Activated gamma-delta T cell (primary cell): Measurements from ENCODE around the gene PRICKLE1.

Experiments
- DNase-seq: peaks from one replicate; lab custom pipeline; 2025; lab: John Stamatoyannopoulos, UW
- total RNA-seq, 2 donors: gene quantifications; one replicate each; lab custom pipeline; 2026; lab: John Stamatoyannopoulos, UW

Gene PRICKLE1
- total RNA-seq: 0.20 to 0.31 reads per million in 2 donors

- no peak for DNase-seq
These were observed at the start of gene PRICKLE1 for GRCh38 chr12:42589465-42590329. PRICKLE1 (minus strand) TSS chr12:42589746; CDS start chr12:42472516, 117,230 bp downstream.

GRCh38 chr12:42638697-42639096, 49.2 kb upstream of the PRICKLE1 start:
- DNase-seq: no peak

- no peak for DNase-seq
These were observed 48.5 kb upstream of the PRICKLE1 start for GRCh38 chr12:42638011-42638410.

- no peak for DNase-seq
These were observed 47.4 kb upstream of the PRICKLE1 start for GRCh38 chr12:42636993-42637392.

GRCh38 chr12:42633594-42633993, 44.0 kb upstream of the PRICKLE1 start:
- DNase-seq: no peak

- DNase-seq: no peak
These were observed 42.0 kb upstream of the PRICKLE1 start for GRCh38 chr12:42631513-42631912.

GRCh38 chr12:42630314-42630713, 40.8 kb upstream of the PRICKLE1 start:
- DNase-seq: no peak

GRCh38 chr12:42627151-42627550, 37.6 kb upstream of the PRICKLE1 start:
- DNase-seq: no peak

GRCh38 chr12:42625611-42626010, 36.1 kb upstream of the PRICKLE1 start:
- no peak for DNase-seq

- no peak for DNase-seq
These were observed 28.1 kb upstream of the PRICKLE1 start for GRCh38 chr12:42617622-42618021.

GRCh38 chr12:42615006-42615405, 25.5 kb upstream of the PRICKLE1 start:
- DNase-seq: no peak

- no peak for DNase-seq
These were observed 22.7 kb upstream of the PRICKLE1 start for GRCh38 chr12:42612231-42612613.

GRCh38 chr12:42611571-42612230, 22.2 kb upstream of the PRICKLE1 start:
- no peak for DNase-seq

GRCh38 chr12:42609605-42610004, 20.1 kb upstream of the PRICKLE1 start:
- no peak for DNase-seq

- DNase-seq: no peak
These were observed 18.8 kb upstream of the PRICKLE1 start for GRCh38 chr12:42608196-42608825.

GRCh38 chr12:42607584-42608058, 18.1 kb upstream of the PRICKLE1 start:
- DNase-seq: no peak

GRCh38 chr12:42606471-42606870, 16.9 kb upstream of the PRICKLE1 start:
- DNase-seq: no peak

- DNase-seq: no peak
These were observed 16.1 kb upstream of the PRICKLE1 start for GRCh38 chr12:42605685-42606084.

- no peak for DNase-seq
These were observed 13.9 kb upstream of the PRICKLE1 start for GRCh38 chr12:42603246-42603990.

GRCh38 chr12:42593874-42594273, 4.3 kb upstream of the PRICKLE1 start:
- no peak for DNase-seq

GRCh38 chr12:42590330-42590934, 886 bp upstream of the PRICKLE1 start:
- no peak for DNase-seq
